ENCODE data around the gene CCN5. TPM values are rescaled to one million over a fixed set of nuclear protein-coding genes. Genes with fewer than 3 reads are reported as not detected.
A peak's percentile ranks its signal among the peaks of the same experiment; 100 is the strongest.

CCN5 gene
- total and polyA plus RNA-seq, 8 donors: 0.29 to 20.8 (median 0.48) TPM

- Histone ChIP-seq H3K9me3 (no peaks in the 10 kb centered on the region), H3K36me3 (no peaks in the 10 kb centered on the region), H3K27me3 (peaks cover 0 to 31% of the 10 kb centered on the region in 2 donors), H3K27ac (no peak overlapping the region), H3K4me3 (no peak overlapping the region), H3K4me1 (no peaks in the 10 kb centered on the region)
- DNase-seq (no peak), ATAC-seq (no peak)
- intact Hi-C loops (cut with DNase I): no loop called here
- TF ChIP-seq CTCF (IDR thresholded peaks at IDR 0.05): no peak
Observed at GRCh38 chr20:44772636-44773035, 57.5 kb downstream of the CCN5 start.

GRCh38 chr20:44773070-44773829 lies 58.1 kb downstream of the CCN5 start:
- no peak for ATAC-seq
- Histone ChIP-seq H3K4me3 (no peak overlapping the region), H3K36me3 (no peaks in the 10 kb centered on the region), H3K9me3 (no peaks in the 10 kb centered on the region), H3K4me1 (no peaks in the 10 kb centered on the region), H3K27me3 (peaks cover 0 to 28% of the 10 kb centered on the region in 2 donors), H3K27ac (no peak overlapping the region)
- DNase-seq: no peak
- intact Hi-C loops (cut with DNase I): no loop called here
- no peak for TF ChIP-seq CTCF (IDR thresholded peaks at IDR 0.05)

GRCh38 chr20:44776980-44777379 lies 61.8 kb downstream of the CCN5 start:
- no peaks in the 10 kb centered on the region for H3K9me3 ChIP-seq
- ATAC-seq: peak; percentile 39
- no peaks in the 10 kb centered on the region for H3K36me3 ChIP-seq
- H3K27ac ChIP-seq: no peak overlapping the region
- no peaks in the 10 kb centered on the region for H3K4me1 ChIP-seq
- peaks cover 0 to 14% of the 10 kb centered on the region in 2 donors for H3K27me3 ChIP-seq
- H3K4me3 ChIP-seq: no peak overlapping the region
- intact Hi-C loops (cut with DNase I): no loop called here
- DNase-seq: peak in 1 of 4 donors; percentile 24
- no peak for TF ChIP-seq CTCF (IDR thresholded peaks at IDR 0.05)

Other genes with a start within 250 kb of the CCN5 start
- 10 to 100 TPM; 13.7 to 15.1 TPM for gene TTPAL, start 239.5 kb upstream of the CCN5 start, total RNA-seq
- 10 to 100 TPM in 5 of 6 donors, 1 to 10 TPM in 1; 9.0 to 14.0 (median 11.3) TPM for gene TTPAL, start 239.5 kb upstream of the CCN5 start, polyA plus RNA-seq (ENCODE audit: insufficient read length in 6 of 6)
- 100 to 1,000 TPM; 110 to 123 TPM for gene SERINC3, start 193.3 kb upstream of the CCN5 start, total RNA-seq
- gene SERINC3, start 193.3 kb upstream of the CCN5 start, polyA plus RNA-seq (ENCODE audit: insufficient read length in 6 of 6): 10 to 100 TPM; 68.3 to 77.9 (median 72.0) TPM
- 10 to 100 TPM; 40.1 to 42.1 TPM for gene PKIG, start 132.8 kb upstream of the CCN5 start, total RNA-seq
- 10 to 100 TPM; 51.8 to 67.7 (median 57.4) TPM for gene PKIG, start 132.8 kb upstream of the CCN5 start, polyA plus RNA-seq (ENCODE audit: insufficient read length in 6 of 6)
- gene ADA, start 63.7 kb upstream of the CCN5 start, total RNA-seq: 10 to 100 TPM in 1 of 2 donors, 1 to 10 TPM in 1; 7.6 to 15.5 TPM
- 1 to 10 TPM; 5.4 to 8.5 (median 6.1) TPM for gene ADA, start 63.7 kb upstream of the CCN5 start, polyA plus RNA-seq (ENCODE audit: insufficient read length in 6 of 6)
- 1 to 10 TPM; 1.8 to 3.1 TPM for gene KCNK15, start 30.5 kb downstream of the CCN5 start, total RNA-seq
- gene KCNK15, start 30.5 kb downstream of the CCN5 start, polyA plus RNA-seq (ENCODE audit: insufficient read length in 6 of 6): under 1 TPM in 1 of 6 donors, not detected in 5; 0.09 TPM
- 1 to 10 TPM in 1 of 2 donors, under 1 TPM in 1; 0.47 to 4.5 TPM for gene RIMS4, start 95.2 kb downstream of the CCN5 start, total RNA-seq
- gene RIMS4, start 95.2 kb downstream of the CCN5 start, polyA plus RNA-seq (ENCODE audit: insufficient read length in 6 of 6): 1 to 10 TPM; 1.8 to 6.3 (median 4.1) TPM
- 100 to 1,000 TPM; 188 to 228 TPM for gene YWHAB, start 170.3 kb downstream of the CCN5 start, total RNA-seq
- gene YWHAB, start 170.3 kb downstream of the CCN5 start, polyA plus RNA-seq (ENCODE audit: insufficient read length in 6 of 6): 100 to 1,000 TPM; 164 to 196 (median 192) TPM
- 10 to 100 TPM; 41.2 to 41.3 TPM for gene PABPC1L, start 194.7 kb downstream of the CCN5 start, total RNA-seq
- gene PABPC1L, start 194.7 kb downstream of the CCN5 start, polyA plus RNA-seq (ENCODE audit: insufficient read length in 6 of 6): 100 to 1,000 TPM in 2 of 6 donors, 10 to 100 TPM in 4; 68.9 to 116 (median 94.7) TPM
- gene TOMM34, start 245.0 kb downstream of the CCN5 start, total RNA-seq: 10 to 100 TPM; 18.1 to 18.6 TPM
- 10 to 100 TPM; 22.7 to 26.8 (median 24.5) TPM for gene TOMM34, start 245.0 kb downstream of the CCN5 start, polyA plus RNA-seq (ENCODE audit: insufficient read length in 6 of 6)